RWPE1 (cell line): ENCODE results near the gene PTPRC.

ENCODE experiments used
- CTCF ChIA-PET: fragments of 350-600 bp; sonication (Branson Sonifier 250); formaldehyde crosslinking; extraction: SDS; loops from one replicate; lab custom pipeline; 2021; lab: Yijun Ruan, JAX
- POLR2A ChIA-PET: fragments of 400-600 bp; formaldehyde crosslinking; extraction: SDS; loops from one replicate; lab custom pipeline; 2020; ENCODE audit warnings: antibody characterized with exemption; ENCODE audit not compliant: low non-redundant PET; lab: Yijun Ruan, JAX
- DNase-seq: peaks from one replicate; pipeline ENCODE4 v3.0.0; 2012; ENCODE audit warnings: low spot score
- H3K27ac ChIP-seq: fragments of 450-650 bp; 2 replicates; pipeline ENCODE4 v1.5.1; 2017
- CTCF ChIP-seq: fragments of 450-650 bp; conservative IDR thresholded peaks from 2 replicates; pipeline ENCODE4 v1.5.1; 2017; ENCODE audit warnings: low read depth, mild to moderate bottlenecking

The PTPRC gene

GRCh38 chr1:198629610-198630009 lies 9.2 kb upstream of the PTPRC start:
- no peak overlapping the region for H3K27ac ChIP-seq
- no peak for DNase-seq
- no peak for TF ChIP-seq CTCF
- CTCF ChIA-PET = interaction anchor here (0.6 to 0.7 kb wide), 2 partner anchors 1014 to 1413 kb away, joined by 3 read pairs; no protein-coding TSS in a partner anchor
- POLR2A ChIA-PET = no interaction called here

DNA sequence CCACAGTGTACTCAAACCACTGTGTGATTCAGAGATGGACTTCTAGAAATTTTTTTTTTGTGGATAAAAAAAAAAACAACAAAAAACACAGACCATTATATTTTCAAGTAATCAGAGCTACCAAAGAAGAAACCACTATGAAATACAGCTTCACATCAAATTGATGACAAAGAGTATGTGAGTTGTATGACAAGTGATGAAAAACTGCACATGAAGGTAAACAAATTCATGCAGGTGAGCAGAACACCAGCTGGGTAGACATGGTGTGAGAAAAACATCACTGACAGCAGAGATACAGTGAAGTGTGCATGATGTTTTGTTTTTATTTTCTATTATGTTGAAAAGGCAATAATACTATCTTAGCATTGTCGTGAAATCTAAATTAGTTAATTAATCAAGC lies 8.0 kb upstream of the PTPRC start:
- no peak for DNase-seq
- TF ChIP-seq CTCF = no peak
- POLR2A ChIA-PET = interaction anchor here (0.7 kb wide), 1 partner anchor 24 kb away, joined by 3 read pairs; no protein-coding TSS in a partner anchor
- no peak overlapping the region for H3K27ac ChIP-seq
- CTCF ChIA-PET = interaction anchor here (0.6 to 1.0 kb wide), 3 partner anchors 20 to 1238 kb away, joined by 5 to 6 read pairs (median 5); no protein-coding TSS in a partner anchor

DNA sequence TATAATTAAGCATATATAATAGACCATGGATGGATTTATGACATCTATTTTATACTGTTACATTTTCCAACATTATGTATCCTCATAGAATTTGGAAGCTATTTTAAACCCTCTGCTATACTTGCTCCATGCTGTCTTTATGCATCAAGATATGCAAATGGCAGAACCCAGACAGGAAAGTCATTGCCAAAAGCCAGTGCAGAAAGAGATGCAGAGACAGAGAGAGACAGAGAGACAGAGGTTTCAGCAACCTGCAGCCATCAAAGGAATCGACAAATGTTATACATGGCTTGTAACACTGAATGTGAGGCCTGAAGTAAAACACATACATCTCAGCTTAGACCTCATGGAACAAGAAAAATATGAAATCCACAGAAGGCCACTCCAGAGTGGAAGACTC lies 7.5 kb upstream of the PTPRC start:
- no peak overlapping the region for H3K27ac ChIP-seq
- ChIA-PET CTCF (interaction anchor here (0.6 to 1.0 kb wide), 4 partner anchors 20 to 1238 kb away, joined by 3 to 6 read pairs (median 5); no protein-coding TSS in a partner anchor), POLR2A (no interaction called here)

DNA sequence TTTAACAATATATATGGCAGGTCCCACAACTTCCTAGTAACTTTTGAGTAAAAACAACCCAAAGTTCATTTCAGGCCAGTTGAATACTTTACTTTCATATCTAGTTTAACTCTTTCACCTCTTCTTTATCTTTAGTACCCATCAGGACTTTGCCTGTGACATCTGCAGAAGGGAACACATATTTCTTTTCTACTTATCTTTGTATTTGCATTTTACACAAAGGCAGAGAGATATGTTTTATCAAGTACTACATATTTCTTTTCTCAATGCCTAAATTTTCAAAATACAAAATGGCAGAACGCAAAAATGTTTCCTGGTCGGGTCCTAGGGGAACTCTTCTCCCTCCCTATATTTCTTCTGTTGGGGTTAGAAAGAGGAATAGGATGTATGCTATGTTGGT lies 6.8 kb upstream of the PTPRC start:
- CTCF ChIA-PET = interaction anchor here (0.6 kb wide), 1 partner anchor 982 kb away, joined by 3 read pairs; no protein-coding TSS in a partner anchor
- POLR2A ChIA-PET = no interaction called here

More for the DNA sequence above, 7.5 kb upstream of the PTPRC start:
- no peak for TF ChIP-seq CTCF
- DNase-seq = no peak

DNA sequence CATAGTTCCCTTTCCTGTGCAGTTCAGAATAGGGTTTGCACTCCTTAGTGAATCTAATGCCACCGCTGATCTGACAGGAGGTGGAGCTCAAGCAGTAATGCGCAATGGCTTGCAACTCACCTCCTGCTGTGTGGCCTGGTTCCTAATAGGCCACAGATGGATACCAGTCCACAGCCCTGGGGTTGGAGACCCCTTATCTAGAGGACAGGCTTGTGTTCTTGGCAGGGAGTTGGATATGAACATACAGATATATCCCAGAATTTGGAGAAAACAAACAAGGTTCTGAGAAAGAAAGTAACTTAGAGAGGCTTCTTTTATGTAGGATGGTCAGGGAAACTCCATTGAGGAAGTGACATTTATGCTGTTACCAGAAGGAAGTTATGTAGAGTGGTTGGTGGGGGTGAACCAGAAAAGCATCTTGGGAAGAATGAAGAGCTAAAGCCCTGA lies 5.1 kb upstream of the PTPRC start:
- no peak for TF ChIP-seq CTCF
- CTCF ChIA-PET = interaction anchor here (0.6 to 0.7 kb wide), 2 partner anchors 765 to 1541 kb away, joined by 4 to 5 read pairs; no protein-coding TSS in a partner anchor
- no peak for DNase-seq
- POLR2A ChIA-PET = no interaction called here
- H3K27ac ChIP-seq = no peak overlapping the region

More for the DNA sequence above, 6.8 kb upstream of the PTPRC start:
- no peak for TF ChIP-seq CTCF
- no peak for DNase-seq
- no peak overlapping the region for H3K27ac ChIP-seq

DNA sequence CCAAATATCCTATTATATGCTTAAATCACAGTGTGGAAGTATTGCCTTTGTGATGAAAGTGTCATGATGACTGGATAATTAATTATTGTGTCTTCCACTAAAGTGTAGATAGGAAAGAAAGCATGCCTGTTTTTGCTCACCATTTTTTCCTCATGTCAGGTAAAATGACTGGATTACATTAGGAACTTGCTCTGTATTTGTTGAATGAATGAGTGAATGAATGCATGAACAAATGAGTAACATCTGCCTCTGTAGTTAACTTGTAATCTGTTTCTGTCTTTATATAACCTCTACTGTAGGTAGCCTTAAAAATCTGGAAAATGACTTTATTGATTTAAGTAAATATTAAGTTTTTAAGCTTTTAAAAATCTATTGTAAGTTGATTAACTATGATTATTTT lies 2.9 kb upstream of the PTPRC start:
- CTCF ChIA-PET = interaction anchor here (0.7 to 1.5 kb wide), 2 partner anchors 16 to 931 kb away, joined by 3 to 4 read pairs; no protein-coding TSS in a partner anchor
- POLR2A ChIA-PET = no interaction called here
- DNase-seq = no peak
- no peak overlapping the region for H3K27ac ChIP-seq
- no peak for TF ChIP-seq CTCF
